Measurements from ENCODE around the gene CST9.

GRCh38 chr20:23564927-23565326, 40.8 kb downstream of the CST9 start:
- TF ChIP-seq HCFC1 (IDR thresholded peaks at IDR 0.05; ENCODE audit: low read depth, low read length) (no peak), USF2 (IDR thresholded peaks at IDR 0.05; ENCODE audit: low read depth, low read length) (no peak), USF2 (CRISPR knock-in tag; IDR thresholded peaks at IDR 0.05; ENCODE audit: borderline replicate concordance) (no peak), JUNB (CRISPR knock-in tag; IDR thresholded peaks at IDR 0.05; ENCODE audit: borderline replicate concordance) (no peak), ZBTB34 (CRISPR knock-in tag; IDR thresholded peaks at IDR 0.05) (no peak), TAF1 (CRISPR knock-in tag; IDR thresholded peaks at IDR 0.05) (no peak)

Measured in HepG2 (cell line).